RWPE1 (cell line): ENCODE data around the gene UBE2O.
A peak's percentile ranks its signal among the peaks of the same experiment; 100 is the strongest.

ENCODE experiments used
- CTCF ChIA-PET: fragments of 350-600 bp; sonication (Branson Sonifier 250); formaldehyde crosslinking; extraction: SDS; loops from one replicate; lab custom pipeline; 2021; lab: Yijun Ruan, JAX
- POLR2A ChIA-PET: fragments of 400-600 bp; formaldehyde crosslinking; extraction: SDS; loops from one replicate; lab custom pipeline; 2020; ENCODE audit warnings: antibody characterized with exemption; ENCODE audit not compliant: low non-redundant PET; lab: Yijun Ruan, JAX
- DNase-seq: peaks from one replicate; pipeline ENCODE4 v3.0.0; 2012; ENCODE audit warnings: low spot score
- H3K27ac ChIP-seq: fragments of 450-650 bp; 2 replicates; pipeline ENCODE4 v1.5.1; 2017
- TF ChIP-seq, protein P1 (sequence below): fragments of 450-650 bp; conservative IDR thresholded peaks from 2 replicates; pipeline ENCODE4 v1.5.1; 2017; ENCODE audit warnings: low read depth, mild to moderate bottlenecking

UBE2O gene

DNA sequence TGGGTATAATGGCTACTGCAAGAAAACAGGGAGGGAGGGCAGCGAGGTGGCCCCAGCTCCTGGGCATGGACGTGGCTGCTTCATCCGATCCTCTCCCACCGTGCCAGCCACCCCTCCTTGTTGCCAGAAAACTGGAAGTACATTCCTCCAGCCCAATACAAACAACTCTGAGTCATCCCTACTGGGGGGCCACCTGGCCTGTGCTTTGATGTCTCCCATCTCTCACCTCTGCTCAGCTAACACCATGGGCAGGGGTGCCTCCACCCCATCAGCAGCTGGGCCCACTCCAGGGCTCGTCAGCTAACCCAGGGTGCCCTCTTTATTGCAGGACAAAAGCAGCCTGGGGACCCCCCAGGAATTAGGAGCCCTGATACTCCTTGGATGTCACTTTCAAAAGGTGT lies 46.3 kb upstream of the UBE2O start:
- POLR2A ChIA-PET: interaction anchor here (1.3 kb wide), 1 partner anchor 9 kb away, joined by 4 read pairs; no protein-coding TSS in a partner anchor
- DNase-seq: peak; percentile 62
- CTCF ChIA-PET: interaction anchor here (0.6 to 1.0 kb wide), 4 partner anchors 8 to 33 kb away, joined by 3 read pairs; no protein-coding TSS in a partner anchor

DNA sequence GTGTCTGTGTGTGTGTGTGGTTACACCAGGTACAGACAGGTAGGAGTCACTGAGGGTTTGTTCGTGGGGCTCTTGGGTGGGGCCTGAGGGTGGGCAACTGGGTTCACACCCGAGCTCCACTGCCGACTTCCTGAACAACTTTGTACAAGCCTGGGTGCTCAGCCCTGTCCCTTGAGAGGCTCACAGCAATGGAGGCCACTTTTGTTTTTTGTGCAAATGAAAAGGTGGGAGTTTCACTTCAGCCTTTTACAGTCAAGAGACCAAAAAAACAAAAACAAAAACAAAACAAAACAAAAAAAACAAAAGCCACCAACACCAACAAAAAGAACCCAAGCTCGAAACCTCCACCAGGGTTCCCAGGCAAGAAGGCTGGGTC lies 45.9 kb upstream of the UBE2O start:
- POLR2A ChIA-PET: interaction anchor here (1.3 kb wide), 1 partner anchor 8 kb away, joined by 4 read pairs; no protein-coding TSS in a partner anchor
- no peak for DNase-seq
- peak overlapping the region; percentile 89 for H3K27ac ChIP-seq
- TF ChIP-seq, protein P1, sequence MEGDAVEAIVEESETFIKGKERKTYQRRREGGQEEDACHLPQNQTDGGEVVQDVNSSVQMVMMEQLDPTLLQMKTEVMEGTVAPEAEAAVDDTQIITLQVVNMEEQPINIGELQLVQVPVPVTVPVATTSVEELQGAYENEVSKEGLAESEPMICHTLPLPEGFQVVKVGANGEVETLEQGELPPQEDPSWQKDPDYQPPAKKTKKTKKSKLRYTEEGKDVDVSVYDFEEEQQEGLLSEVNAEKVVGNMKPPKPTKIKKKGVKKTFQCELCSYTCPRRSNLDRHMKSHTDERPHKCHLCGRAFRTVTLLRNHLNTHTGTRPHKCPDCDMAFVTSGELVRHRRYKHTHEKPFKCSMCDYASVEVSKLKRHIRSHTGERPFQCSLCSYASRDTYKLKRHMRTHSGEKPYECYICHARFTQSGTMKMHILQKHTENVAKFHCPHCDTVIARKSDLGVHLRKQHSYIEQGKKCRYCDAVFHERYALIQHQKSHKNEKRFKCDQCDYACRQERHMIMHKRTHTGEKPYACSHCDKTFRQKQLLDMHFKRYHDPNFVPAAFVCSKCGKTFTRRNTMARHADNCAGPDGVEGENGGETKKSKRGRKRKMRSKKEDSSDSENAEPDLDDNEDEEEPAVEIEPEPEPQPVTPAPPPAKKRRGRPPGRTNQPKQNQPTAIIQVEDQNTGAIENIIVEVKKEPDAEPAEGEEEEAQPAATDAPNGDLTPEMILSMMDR: no peak
- CTCF ChIA-PET: interaction anchor here (0.7 to 1.3 kb wide), 2 partner anchors 91 to 357 kb away, joined by 3 to 8 read pairs; no protein-coding TSS in a partner anchor

More for the DNA sequence above, 46.3 kb upstream of the UBE2O start:
- H3K27ac ChIP-seq: peak overlapping the region; percentile 89
- TF ChIP-seq, protein P1: no peak

DNA sequence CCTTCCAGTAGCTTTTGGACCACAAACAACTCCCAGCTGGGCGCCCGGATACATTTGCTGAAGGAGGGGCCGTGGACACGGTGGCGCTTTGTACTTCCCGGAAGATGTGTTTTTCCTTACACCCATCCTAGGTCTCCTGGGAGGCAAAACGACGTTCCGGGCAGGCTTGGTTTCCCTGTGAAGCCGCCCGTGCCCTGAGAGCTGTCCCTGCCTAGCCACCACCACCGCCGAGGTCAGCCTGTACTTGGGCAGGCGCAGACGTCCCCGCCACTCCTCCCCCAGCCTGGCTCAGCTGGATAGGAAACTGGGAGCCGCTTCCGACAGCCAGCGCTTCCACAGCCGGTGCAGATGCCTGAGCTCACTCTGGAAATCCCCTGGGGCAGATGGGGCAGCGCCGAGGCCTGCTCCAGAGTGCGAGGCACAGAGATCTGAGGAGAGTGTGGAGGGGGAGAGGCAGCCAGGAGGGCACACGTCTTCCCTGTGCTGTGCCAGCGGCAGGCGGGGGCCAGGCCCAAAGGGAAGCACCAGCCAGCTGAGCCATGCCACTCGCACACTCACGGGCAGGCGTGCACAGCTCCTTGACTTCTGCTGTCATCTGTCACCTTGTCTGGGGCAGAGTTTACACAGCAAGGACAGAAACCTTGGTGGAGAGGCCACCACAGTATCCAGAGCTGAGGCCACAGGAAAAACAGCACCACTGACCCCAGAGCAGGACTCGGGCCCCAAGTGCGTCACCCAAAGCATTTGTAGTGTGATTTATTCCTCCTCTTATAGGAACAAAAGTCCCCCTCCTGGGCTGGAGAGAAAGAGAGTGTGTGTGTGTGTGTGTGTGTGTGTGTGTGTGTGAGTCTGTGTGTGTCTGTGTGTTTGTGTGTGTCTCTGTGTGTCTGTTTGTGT lies 45.3 kb upstream of the UBE2O start:
- POLR2A ChIA-PET: interaction anchor here (1.3 kb wide), 1 partner anchor 7 kb away, joined by 4 read pairs; no protein-coding TSS in a partner anchor
- H3K27ac ChIP-seq: peak overlapping the region; percentile 89
- CTCF ChIA-PET: interaction anchor here (0.6 to 1.3 kb wide), 3 partner anchors 86 to 357 kb away, joined by 3 to 8 read pairs (median 3); no protein-coding TSS in a partner anchor
- peak; percentile 80 for DNase-seq
- TF ChIP-seq, protein P1: no peak

DNA sequence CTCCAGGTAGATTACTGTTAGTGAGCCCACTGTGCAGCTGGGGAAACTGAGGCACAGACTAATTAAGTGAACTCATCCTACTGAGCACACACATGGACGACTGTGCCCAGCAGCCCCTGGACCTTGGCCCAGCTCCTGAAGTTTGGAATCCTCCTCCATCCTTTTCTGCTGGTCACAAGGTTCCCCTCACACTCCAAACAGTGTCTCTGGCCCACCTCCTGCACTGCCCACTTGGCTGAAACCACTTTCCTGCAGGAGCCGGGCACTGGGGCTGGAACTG lies 44.7 kb upstream of the UBE2O start:
- ChIA-PET CTCF (interaction anchor here (1.3 kb wide), 1 partner anchor 90 kb away, joined by 8 read pairs; no protein-coding TSS in a partner anchor), POLR2A (no interaction called here)
- TF ChIP-seq, protein P1: no peak
- peak overlapping the region; percentile 89 for H3K27ac ChIP-seq
- no peak for DNase-seq

DNA sequence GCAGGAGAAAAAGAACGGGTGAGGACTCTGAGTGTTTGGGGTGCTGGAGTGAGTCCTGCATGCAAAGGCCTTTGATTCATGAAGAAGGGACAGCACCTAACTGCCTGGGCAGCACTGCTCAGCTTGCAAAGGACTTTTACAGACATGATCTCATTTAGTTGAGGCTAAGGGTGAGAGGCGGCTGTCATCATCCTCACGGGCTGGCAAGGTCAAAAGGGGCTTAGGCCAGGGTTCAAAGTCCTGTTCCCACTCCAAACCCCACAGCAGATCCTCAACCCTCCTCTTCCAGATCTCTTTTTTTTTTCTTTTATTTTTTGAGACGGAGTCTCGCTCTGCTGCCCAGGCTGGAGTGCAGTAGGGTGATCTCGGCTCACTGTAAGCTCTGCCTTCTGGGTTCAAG lies 43.5 kb upstream of the UBE2O start:
- no peak for DNase-seq
- peak overlapping the region; percentile 89 for H3K27ac ChIP-seq
- TF ChIP-seq, protein P1: no peak
- ChIA-PET CTCF (interaction anchor here (0.7 kb wide), 1 partner anchor 29 kb away, joined by 3 read pairs; no protein-coding TSS in a partner anchor), POLR2A (no interaction called here)

DNA sequence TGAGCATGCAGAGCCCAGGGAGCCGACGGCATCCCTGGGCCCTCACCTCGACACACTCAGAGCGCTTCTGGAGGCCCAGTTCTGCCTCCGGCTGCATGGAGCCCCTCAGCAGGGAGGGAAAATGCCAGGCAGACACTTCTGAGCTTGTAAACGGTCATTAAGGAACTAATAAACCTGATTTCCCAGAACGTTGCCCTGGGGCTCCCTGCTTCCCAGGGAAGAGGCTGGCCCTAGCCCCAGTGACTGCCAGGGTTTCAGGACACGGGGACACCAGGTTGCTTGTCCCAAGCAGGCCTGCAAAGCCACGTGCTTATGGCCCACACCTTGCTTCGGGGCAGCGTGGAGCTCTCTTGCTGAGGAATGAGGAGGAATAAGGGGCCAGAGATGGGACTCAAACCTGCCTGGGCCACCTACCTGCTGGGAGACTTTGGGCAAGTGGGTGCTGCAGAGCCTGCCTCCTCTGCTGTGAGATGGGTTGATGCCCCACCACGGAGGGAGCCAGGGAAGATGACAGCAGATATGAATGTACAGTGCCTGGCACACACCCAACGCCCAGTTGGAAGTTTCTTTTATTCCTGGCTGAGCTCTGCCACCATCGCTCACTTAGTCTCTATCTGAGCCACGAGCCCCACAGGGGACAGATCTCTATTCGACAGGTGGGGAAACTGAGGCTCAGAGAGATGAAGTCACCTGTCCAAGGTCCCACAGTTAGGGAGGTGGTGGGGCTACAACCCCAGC lies 42.9 kb upstream of the UBE2O start:
- CTCF ChIA-PET: no interaction called here
- no peak for DNase-seq
- peak overlapping the region; percentile 89 for H3K27ac ChIP-seq
- POLR2A ChIA-PET: no interaction called here
- TF ChIP-seq, protein P1: no peak
